Activated CD4-positive, alpha-beta memory T cell treated with anti-CD3 and anti-CD28 coated beads for 36 hours (primary cell): ENCODE data around the gene DGKI. TPM values are rescaled to one million over a fixed set of nuclear protein-coding genes. Genes with fewer than 3 reads are reported as not detected.

Source experiments
- CTCF ChIA-PET: fragments of 350-600 bp; sonication (Branson Sonifier 250); formaldehyde crosslinking; loops from one replicate; lab custom pipeline; 2021; ENCODE audit warnings: antibody characterized with exemption, inconsistent platforms; lab: Charles Lee
- POLR2A ChIA-PET: fragments of 350-600 bp; sonication (Branson Sonifier 250); formaldehyde crosslinking; loops from one replicate; lab custom pipeline; 2021; ENCODE audit warnings: antibody characterized with exemption; lab: Charles Lee
- DNase-seq: peaks from one replicate; pipeline ENCODE4 v3.0.0-alpha.2; 2020
- H3K27ac Mint-ChIP-seq: one replicate; pipeline ENCODE4 v1.8.0; 2021; ENCODE audit warnings: mixed read lengths
- H3K27me3 Mint-ChIP-seq: one replicate; pipeline ENCODE4 v1.8.0; 2021; ENCODE audit warnings: mixed read lengths
- H3K36me3 Mint-ChIP-seq: one replicate; pipeline ENCODE4 v1.8.0; 2021; ENCODE audit warnings: mixed read lengths
- H3K4me1 Mint-ChIP-seq: one replicate; pipeline ENCODE4 v1.8.0; 2021; ENCODE audit warnings: low read depth, mixed read lengths
- H3K4me3 Mint-ChIP-seq: one replicate; pipeline ENCODE4 v1.8.0; 2021; ENCODE audit warnings: mild to moderate bottlenecking, mixed read lengths
- H3K9me3 Mint-ChIP-seq: one replicate; pipeline ENCODE4 v1.8.0; 2021; ENCODE audit warnings: mixed read lengths
- intact Hi-C: fragments of 100-400 bp; cut with micrococcal nuclease; formaldehyde crosslinking; loops from one replicate; pipeline ENCODE4 v1.15.1; 2023
- total RNA-seq, 2 experiments: library from RNA; stranded (reverse); gene quantifications; one replicate each; pipeline ENCODE4 v1.2.3, GENCODE V29; 2021

Gene DGKI
- total RNA-seq, 2 experiments from 2014 or later: 5.4 to 7.0 TPM

- H3K27ac Mint-ChIP-seq: no peak overlapping the region
- peaks cover 7% of the 10 kb centered on the region for H3K27me3 Mint-ChIP-seq
- CTCF ChIA-PET: no interaction called here
- DNase-seq: no peak
- no peaks in the 10 kb centered on the region for H3K9me3 Mint-ChIP-seq
- POLR2A ChIA-PET: no interaction called here
- H3K4me1 Mint-ChIP-seq: no peaks in the 10 kb centered on the region
- H3K4me3 Mint-ChIP-seq: no peak overlapping the region
- intact Hi-C loops: no loop called here
- no peaks in the 10 kb centered on the region for H3K36me3 Mint-ChIP-seq
Measured at GRCh38 chr7:137751361-137752009, 95.3 kb downstream of the DGKI start.

- Mint-ChIP-seq H3K4me3 (no peak overlapping the region), H3K36me3 (no peaks in the 10 kb centered on the region), H3K27me3 (peaks cover under 1% of the 10 kb centered on the region), H3K9me3 (peaks cover 7% of the 10 kb centered on the region), H3K27ac (no peak overlapping the region), H3K4me1 (no peaks in the 10 kb centered on the region)
- CTCF ChIA-PET: no interaction called here
- DNase-seq: no peak
- POLR2A ChIA-PET: no interaction called here
- intact Hi-C loops: no loop called here
Measured at GRCh38 chr7:137747359-137748031, 99.3 kb downstream of the DGKI start.

- DNase-seq: no peak
- no peaks in the 10 kb centered on the region for H3K4me1 Mint-ChIP-seq
- CTCF ChIA-PET: no interaction called here
- H3K36me3 Mint-ChIP-seq: no peaks in the 10 kb centered on the region
- peaks cover 7% of the 10 kb centered on the region for H3K9me3 Mint-ChIP-seq
- POLR2A ChIA-PET: no interaction called here
- H3K27ac Mint-ChIP-seq: no peak overlapping the region
- no peak overlapping the region for H3K4me3 Mint-ChIP-seq
- intact Hi-C loops: no loop called here
- H3K27me3 Mint-ChIP-seq: no peaks in the 10 kb centered on the region
Measured at GRCh38 chr7:137743021-137743420, 103.8 kb downstream of the DGKI start.

GRCh38 chr7:137742051-137742450, 104.7 kb downstream of the DGKI start:
- H3K4me3 Mint-ChIP-seq: no peak overlapping the region
- ChIA-PET POLR2A (no interaction called here), CTCF (interaction anchor here (1.0 kb wide), 1 partner anchor 158 kb away, joined by 3 read pairs; no protein-coding TSS in a partner anchor)
- H3K4me1 Mint-ChIP-seq: no peaks in the 10 kb centered on the region
- no peak for DNase-seq
- H3K36me3 Mint-ChIP-seq: no peaks in the 10 kb centered on the region
- no peaks in the 10 kb centered on the region for H3K27me3 Mint-ChIP-seq
- intact Hi-C loops: no loop called here
- no peak overlapping the region for H3K27ac Mint-ChIP-seq
- H3K9me3 Mint-ChIP-seq: peaks cover 7% of the 10 kb centered on the region

- intact Hi-C loops: no loop called here
- H3K27me3 Mint-ChIP-seq: no peaks in the 10 kb centered on the region
- DNase-seq: no peak
- POLR2A ChIA-PET: no interaction called here
- peaks cover 7% of the 10 kb centered on the region for H3K9me3 Mint-ChIP-seq
- CTCF ChIA-PET: interaction anchor here (1.0 kb wide), 1 partner anchor 158 kb away, joined by 3 read pairs; no protein-coding TSS in a partner anchor
- H3K4me3 Mint-ChIP-seq: no peak overlapping the region
- H3K27ac Mint-ChIP-seq: no peak overlapping the region
- no peaks in the 10 kb centered on the region for H3K36me3 Mint-ChIP-seq
- no peaks in the 10 kb centered on the region for H3K4me1 Mint-ChIP-seq
Measured at GRCh38 chr7:137741443-137741842, 105.3 kb downstream of the DGKI start.

- CTCF ChIA-PET: no interaction called here
- no peak for DNase-seq
- H3K4me3 Mint-ChIP-seq: no peak overlapping the region
- no peak overlapping the region for H3K27ac Mint-ChIP-seq
- H3K4me1 Mint-ChIP-seq: no peaks in the 10 kb centered on the region
- H3K9me3 Mint-ChIP-seq: no peaks in the 10 kb centered on the region
- intact Hi-C loops: no loop called here
- no peaks in the 10 kb centered on the region for H3K36me3 Mint-ChIP-seq
- H3K27me3 Mint-ChIP-seq: peaks cover 8% of the 10 kb centered on the region
- POLR2A ChIA-PET: no interaction called here
Measured at GRCh38 chr7:137734221-137734620, 112.6 kb downstream of the DGKI start.

- ChIA-PET CTCF (interaction anchor here (0.6 to 1.3 kb wide), 2 partner anchors 9 to 35 kb away, joined by 3 to 4 read pairs; no protein-coding TSS in a partner anchor), POLR2A (no interaction called here)
- Mint-ChIP-seq H3K27me3 (peaks cover 8% of the 10 kb centered on the region), H3K36me3 (no peaks in the 10 kb centered on the region), H3K4me1 (no peaks in the 10 kb centered on the region), H3K9me3 (no peaks in the 10 kb centered on the region), H3K27ac (no peak overlapping the region), H3K4me3 (no peak overlapping the region)
- intact Hi-C loops: no loop called here
- no peak for DNase-seq
Measured at GRCh38 chr7:137732168-137732567, 114.6 kb downstream of the DGKI start.

GRCh38 chr7:137731436-137731835, 115.3 kb downstream of the DGKI start:
- H3K4me3 Mint-ChIP-seq: no peak overlapping the region
- CTCF ChIA-PET: interaction anchor here (1.3 kb wide), 1 partner anchor 8 kb away, joined by 3 read pairs; no protein-coding TSS in a partner anchor

GRCh38 chr7:137728426-137728825, 118.3 kb downstream of the DGKI start:
- no peaks in the 10 kb centered on the region for H3K4me1 Mint-ChIP-seq
- no peak for DNase-seq
- intact Hi-C loops: no loop called here
- no peak overlapping the region for H3K4me3 Mint-ChIP-seq
- H3K27me3 Mint-ChIP-seq: peaks cover 2% of the 10 kb centered on the region
- CTCF ChIA-PET: no interaction called here
- H3K9me3 Mint-ChIP-seq: no peaks in the 10 kb centered on the region
- no peak overlapping the region for H3K27ac Mint-ChIP-seq
- POLR2A ChIA-PET: no interaction called here
- no peaks in the 10 kb centered on the region for H3K36me3 Mint-ChIP-seq

More at GRCh38 chr7:137731436-137731835, 115.3 kb downstream of the DGKI start:
- Mint-ChIP-seq H3K36me3 (no peaks in the 10 kb centered on the region), H3K4me1 (no peaks in the 10 kb centered on the region), H3K27me3 (peaks cover 8% of the 10 kb centered on the region), H3K9me3 (no peaks in the 10 kb centered on the region), H3K27ac (no peak overlapping the region)
- POLR2A ChIA-PET: no interaction called here
- DNase-seq: no peak
- intact Hi-C loops: no loop called here

GRCh38 chr7:137727413-137727812, 119.4 kb downstream of the DGKI start:
- Mint-ChIP-seq H3K9me3 (no peaks in the 10 kb centered on the region), H3K27ac (no peak overlapping the region), H3K4me3 (no peak overlapping the region), H3K27me3 (peaks cover 2% of the 10 kb centered on the region), H3K36me3 (no peaks in the 10 kb centered on the region), H3K4me1 (no peaks in the 10 kb centered on the region)
- ChIA-PET POLR2A (no interaction called here), CTCF (no interaction called here)
- no peak for DNase-seq
- intact Hi-C loops: no loop called here

GRCh38 chr7:137718355-137718754, 128.4 kb downstream of the DGKI start:
- DNase-seq: no peak
- H3K4me1 Mint-ChIP-seq: no peaks in the 10 kb centered on the region
- ChIA-PET POLR2A (interaction anchor here (0.6 kb wide), 1 partner anchor 146 kb away, joined by 3 read pairs; no protein-coding TSS in a partner anchor), CTCF (interaction anchor here (1.0 kb wide), 1 partner anchor 284 kb away, joined by 3 read pairs; the partner anchor contains the start of gene CREB3L2)
- H3K4me3 Mint-ChIP-seq: no peak overlapping the region
- H3K36me3 Mint-ChIP-seq: no peaks in the 10 kb centered on the region
- intact Hi-C loops: no loop called here
- H3K27ac Mint-ChIP-seq: no peak overlapping the region
- no peaks in the 10 kb centered on the region for H3K9me3 Mint-ChIP-seq
- no peaks in the 10 kb centered on the region for H3K27me3 Mint-ChIP-seq

- no peak overlapping the region for H3K4me3 Mint-ChIP-seq
- no peaks in the 10 kb centered on the region for H3K9me3 Mint-ChIP-seq
- no peak overlapping the region for H3K27ac Mint-ChIP-seq
- DNase-seq: no peak
- POLR2A ChIA-PET: interaction anchor here (0.6 kb wide), 1 partner anchor 146 kb away, joined by 3 read pairs; no protein-coding TSS in a partner anchor
- H3K4me1 Mint-ChIP-seq: no peaks in the 10 kb centered on the region
- no peaks in the 10 kb centered on the region for H3K27me3 Mint-ChIP-seq
- CTCF ChIA-PET: interaction anchor here (1.0 kb wide), 1 partner anchor 284 kb away, joined by 3 read pairs; the partner anchor contains the start of gene CREB3L2
- intact Hi-C loops: no loop called here
- no peaks in the 10 kb centered on the region for H3K36me3 Mint-ChIP-seq
Measured at GRCh38 chr7:137717811-137718271, 128.9 kb downstream of the DGKI start.
